CD14-positive monocyte (primary cell): Measurements from ENCODE around the gene UTP25. TPM values are rescaled to one million over a fixed set of nuclear protein-coding genes. Genes with fewer than 3 reads are reported as not detected.
A peak's percentile ranks its signal among the peaks of the same experiment; 100 is the strongest.

ENCODE experiments used
- DNase-seq, 3 donors: peaks; one replicate each; pipeline ENCODE4 v3.0.0-alpha.2; 2011 to 2022
- H2AFZ ChIP-seq: 2 replicates; pipeline ENCODE4 v1.6.0; 2012; ENCODE audit warnings: mild to moderate bottlenecking, low read depth, low read length, inconsistent platforms; ENCODE audit not compliant: insufficient read depth, poor library complexity, severe bottlenecking
- H3K27ac ChIP-seq, 2 donors: 1 replicate in 1 of 2; 2 replicates in 1 of 2; pipeline ENCODE4 v1.5.1; 2012 to 2013; ENCODE audit warnings: low read length in 2 of 2, control low read depth in 1 of 2, inconsistent platforms in 1 of 2, low read depth in 1 of 2, mild to moderate bottlenecking in 1 of 2
- H3K27me3 ChIP-seq, 2 donors: one replicate each; pipeline versions ENCODE4 v1.6.0 to v1.6.1; 2011 to 2013; ENCODE audit warnings: low read length in 2 of 2; ENCODE audit not compliant: control insufficient read depth in 2 of 2, insufficient read depth in 2 of 2
- H3K36me3 ChIP-seq, 2 donors: replicated peaks in 1 of 2; 1 replicate in 1 of 2; 2 replicates in 1 of 2; pipeline versions ENCODE4 v1.5.1 to v1.6.1; 2012 to 2013; ENCODE audit warnings: low read length in 2 of 2, control low read depth in 1 of 2, inconsistent platforms in 1 of 2, mild to moderate bottlenecking in 1 of 2; ENCODE audit not compliant: insufficient read depth in 2 of 2, control insufficient read depth in 1 of 2
- H3K4me1 ChIP-seq, 2 donors: 1 replicate in 1 of 2; 2 replicates in 1 of 2; pipeline versions ENCODE4 v1.5.1 to v1.6.1; 2012 to 2013; ENCODE audit warnings: low read length in 2 of 2, control low read depth in 1 of 2, inconsistent platforms in 1 of 2, mild to moderate bottlenecking in 1 of 2, moderate library complexity in 1 of 2; ENCODE audit not compliant: insufficient read depth in 2 of 2, control insufficient read depth in 1 of 2
- H3K4me2 ChIP-seq: replicated peaks from 2 replicates; pipeline ENCODE3; 2012; ENCODE audit warnings: low read length, moderate library complexity, mild to moderate bottlenecking; ENCODE audit not compliant: poor library complexity, severe bottlenecking; ENCODE audit errors: extremely low read depth
- H3K4me3 ChIP-seq, 3 experiments: fragments of 200-600 bp in 1 of 3; sonication (generic) in 1 of 3; replicated peaks in 1 of 3; 1 replicate in 2 of 3; 2 replicates in 1 of 3; pipeline ENCODE4 v1.5.1; 2011 to 2013; ENCODE audit warnings: low read length in 3 of 3, mild to moderate bottlenecking in 3 of 3, control low read depth in 2 of 3, low read depth in 2 of 3, inconsistent platforms in 1 of 3, moderate library complexity in 1 of 3
- H3K79me2 ChIP-seq: 2 replicates; pipeline ENCODE4 v1.6.0; 2012; ENCODE audit warnings: mild to moderate bottlenecking, control low read depth, inconsistent platforms, low read length, moderate library complexity; ENCODE audit not compliant: insufficient read depth
- H3K9ac ChIP-seq: 2 replicates; pipeline ENCODE4 v1.6.0; 2017; ENCODE audit warnings: low read length, mild to moderate bottlenecking; ENCODE audit not compliant: insufficient read depth, poor library complexity, severe bottlenecking
- H3K9me3 ChIP-seq, 2 donors: replicated peaks in 1 of 2; 1 replicate in 1 of 2; 2 replicates in 1 of 2; pipeline versions ENCODE4 v1.5.1 to v1.6.1; 2012 to 2013; ENCODE audit warnings: low read length in 2 of 2, control low read depth in 1 of 2; ENCODE audit not compliant: control insufficient read depth in 1 of 2, insufficient read depth in 1 of 2
- H4K20me1 ChIP-seq: 2 replicates; pipeline ENCODE4 v1.6.0; 2012; ENCODE audit warnings: mild to moderate bottlenecking, low read length, control low read depth, moderate library complexity; ENCODE audit not compliant: insufficient read depth
- H3K27ac Mint-ChIP-seq, 7 donors: one replicate each; pipeline ENCODE4 v1.8.0; 2020; ENCODE audit warnings: mild to moderate bottlenecking in 7 of 7, mixed read lengths in 7 of 7, moderate library complexity in 6 of 7, inconsistent platforms in 2 of 7
- H3K27me3 Mint-ChIP-seq, 3 donors: one replicate each; pipeline ENCODE4 v1.8.0; 2021 to 2022; ENCODE audit warnings: low read depth in 3 of 3, mild to moderate bottlenecking in 3 of 3, mixed read lengths in 3 of 3, moderate library complexity in 3 of 3, inconsistent platforms in 1 of 3
- H3K36me3 Mint-ChIP-seq, 2 donors: one replicate each; pipeline ENCODE4 v1.8.0; 2020; ENCODE audit warnings: mixed read lengths in 2 of 2, inconsistent platforms in 1 of 2, mild to moderate bottlenecking in 1 of 2
- H3K4me1 Mint-ChIP-seq: one replicate; pipeline ENCODE4 v1.8.0; 2020; ENCODE audit warnings: mild to moderate bottlenecking, mixed read lengths
- H3K4me3 Mint-ChIP-seq, 2 donors: one replicate each; pipeline ENCODE4 v1.8.0; 2020; ENCODE audit warnings: mild to moderate bottlenecking in 2 of 2, mixed read lengths in 2 of 2, moderate library complexity in 1 of 2
- H3K9me3 Mint-ChIP-seq, 7 donors: one replicate each; pipeline ENCODE4 v1.8.0; 2020 to 2022; ENCODE audit warnings: mixed read lengths in 7 of 7, mild to moderate bottlenecking in 6 of 7, moderate library complexity in 6 of 7, inconsistent platforms in 2 of 7
- WGBS: methylation state at CpG from one replicate; pipeline ENCODE4 v1.1.5; 2013; ENCODE audit warnings: missing lambda C conversion rate; ENCODE audit not compliant: insufficient coverage; 5-methylcytosine and 5-hydroxymethylcytosine counted together
- intact Hi-C, 2 donors: fragments of 100-400 bp; cut with micrococcal nuclease; formaldehyde crosslinking; loops; one replicate each; pipeline versions ENCODE4 v1.15.0 to v1.15.1; 2023
- polyA plus RNA-seq, 3 donors: library from polyadenylated mRNA; depleted of rRNA in 1 of 3; unstranded in 2 of 3; stranded (reverse) in 1 of 3; fragments of 300-500 nt in 2 of 3; fragments of >200 nt in 1 of 3; fragmentation: Illumina TruSeq in 2 of 3; gene quantifications; 1 replicate in 2 of 3; 2 replicates in 1 of 3; pipeline ENCODE4 v1.2.3, GENCODE V29; 2012 to 2021
- TF ChIP-seq, protein P1 (sequence below): fragments of 200-600 bp; IDR thresholded peaks from one replicate; pipeline ENCODE4 v1.8.0; 2022; ENCODE audit warnings: antibody characterized with exemption, mild to moderate bottlenecking

The UTP25 gene
- polyA plus RNA-seq, 3 donors = 0.98 to 1.4 (median 1.1) TPM

GRCh38 chr1:209823143-209824041, 4.4 kb upstream of the UTP25 start:
- Mint-ChIP-seq H3K4me3 (no peak overlapping the region), H3K36me3 (no peaks in the 10 kb centered on the region), H3K27ac (peak overlapping the region in 1 of 7 donors; percentile 19), H3K9me3 (peaks cover 0 to 4% (median 0%) of the 10 kb centered on the region in 7 donors), H3K4me1 (peaks cover 10% of the 10 kb centered on the region), H3K27me3 (peaks cover 3 to 28% (median 7%) of the 10 kb centered on the region in 3 donors)
- H3K79me2 ChIP-seq = no peaks in the 10 kb centered on the region
- peak overlapping the region; percentile 62 for H2AFZ ChIP-seq
- H3K4me1 ChIP-seq = peaks cover 8 to 12% of the 10 kb centered on the region in 2 donors
- peak; percentile 18 to 58 (median 51) for DNase-seq
- no peak overlapping the region for H3K4me3 ChIP-seq
- H3K27ac ChIP-seq = no peak overlapping the region
- intact Hi-C loops = no loop called here
- TF ChIP-seq, protein P1, sequence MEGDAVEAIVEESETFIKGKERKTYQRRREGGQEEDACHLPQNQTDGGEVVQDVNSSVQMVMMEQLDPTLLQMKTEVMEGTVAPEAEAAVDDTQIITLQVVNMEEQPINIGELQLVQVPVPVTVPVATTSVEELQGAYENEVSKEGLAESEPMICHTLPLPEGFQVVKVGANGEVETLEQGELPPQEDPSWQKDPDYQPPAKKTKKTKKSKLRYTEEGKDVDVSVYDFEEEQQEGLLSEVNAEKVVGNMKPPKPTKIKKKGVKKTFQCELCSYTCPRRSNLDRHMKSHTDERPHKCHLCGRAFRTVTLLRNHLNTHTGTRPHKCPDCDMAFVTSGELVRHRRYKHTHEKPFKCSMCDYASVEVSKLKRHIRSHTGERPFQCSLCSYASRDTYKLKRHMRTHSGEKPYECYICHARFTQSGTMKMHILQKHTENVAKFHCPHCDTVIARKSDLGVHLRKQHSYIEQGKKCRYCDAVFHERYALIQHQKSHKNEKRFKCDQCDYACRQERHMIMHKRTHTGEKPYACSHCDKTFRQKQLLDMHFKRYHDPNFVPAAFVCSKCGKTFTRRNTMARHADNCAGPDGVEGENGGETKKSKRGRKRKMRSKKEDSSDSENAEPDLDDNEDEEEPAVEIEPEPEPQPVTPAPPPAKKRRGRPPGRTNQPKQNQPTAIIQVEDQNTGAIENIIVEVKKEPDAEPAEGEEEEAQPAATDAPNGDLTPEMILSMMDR = peak; percentile 87
- 60% methylated on average over 1 of the region's 12 CpGs for WGBS
- no peaks in the 10 kb centered on the region for H4K20me1 ChIP-seq
- no peaks in the 10 kb centered on the region for H3K9me3 ChIP-seq
- H3K27me3 ChIP-seq = peaks cover 4 to 9% of the 10 kb centered on the region in 2 donors
- no peaks in the 10 kb centered on the region for H3K36me3 ChIP-seq
- no peak overlapping the region for H3K4me2 ChIP-seq
- no peak overlapping the region for H3K9ac ChIP-seq

GRCh38 chr1:209825591-209826434, 2.0 kb upstream of the UTP25 start:
- no peak overlapping the region for H3K27ac Mint-ChIP-seq
- 93% methylated on average over 2 of the region's 11 CpGs for WGBS

More at GRCh38 chr1:209825591-209826434, 2.0 kb upstream of the UTP25 start:
- no peak overlapping the region for H3K4me3 ChIP-seq
- H3K9ac ChIP-seq = no peak overlapping the region
- Mint-ChIP-seq H3K4me3 (no peak overlapping the region), H3K27me3 (peaks cover 0 to 16% (median 5%) of the 10 kb centered on the region in 3 donors), H3K36me3 (peaks cover 4 to 11% of the 10 kb centered on the region in 2 donors), H3K9me3 (peaks cover 0 to 4% (median 0%) of the 10 kb centered on the region in 7 donors), H3K4me1 (peaks cover 18% of the 10 kb centered on the region)
- H3K27me3 ChIP-seq = peaks cover 0 to 2% of the 10 kb centered on the region in 2 donors
- H3K27ac ChIP-seq = no peak overlapping the region
- no peak overlapping the region for H3K4me2 ChIP-seq
- TF ChIP-seq, protein P1 = no peak
- H3K4me1 ChIP-seq = peaks cover 15 to 19% of the 10 kb centered on the region in 2 donors
- H3K36me3 ChIP-seq = peaks cover under 1 to 9% of the 10 kb centered on the region in 2 donors
- H3K9me3 ChIP-seq = no peaks in the 10 kb centered on the region
- DNase-seq = no peak
- peak overlapping the region; percentile 39 for H2AFZ ChIP-seq
- intact Hi-C loops = no loop called here
- H4K20me1 ChIP-seq = no peaks in the 10 kb centered on the region
- peaks cover 4% of the 10 kb centered on the region for H3K79me2 ChIP-seq
